Measurements from ENCODE around the gene TPRG1.

GRCh38 chr3:189308608-189309007, 136.8 kb downstream of the TPRG1 start:
- no peak for TF ChIP-seq CTCF (conservative IDR thresholded peaks at IDR 0.05; ENCODE audit: low read depth, low read length)
- no peak for TF ChIP-seq EZH2 (IDR thresholded peaks at IDR 0.05; ENCODE audit: borderline replicate concordance, low read depth, low read length, poor library complexity, severe bottlenecking)

Measured in A673 (cell line).